ENCODE data around the gene TBX1.

TBX1 gene

GRCh38 chr22:19793661-19794310, 33.2 kb downstream of the TBX1 start:
- no peak for DNase-seq (ENCODE audit: low read depth in 1 of 2, low spot score in 1 of 2)
- no peak for TF ChIP-seq POLR2AphosphoS5 (IDR thresholded peaks at IDR 0.05; ENCODE audit: low read depth)
- TF ChIP-seq, protein P1, sequence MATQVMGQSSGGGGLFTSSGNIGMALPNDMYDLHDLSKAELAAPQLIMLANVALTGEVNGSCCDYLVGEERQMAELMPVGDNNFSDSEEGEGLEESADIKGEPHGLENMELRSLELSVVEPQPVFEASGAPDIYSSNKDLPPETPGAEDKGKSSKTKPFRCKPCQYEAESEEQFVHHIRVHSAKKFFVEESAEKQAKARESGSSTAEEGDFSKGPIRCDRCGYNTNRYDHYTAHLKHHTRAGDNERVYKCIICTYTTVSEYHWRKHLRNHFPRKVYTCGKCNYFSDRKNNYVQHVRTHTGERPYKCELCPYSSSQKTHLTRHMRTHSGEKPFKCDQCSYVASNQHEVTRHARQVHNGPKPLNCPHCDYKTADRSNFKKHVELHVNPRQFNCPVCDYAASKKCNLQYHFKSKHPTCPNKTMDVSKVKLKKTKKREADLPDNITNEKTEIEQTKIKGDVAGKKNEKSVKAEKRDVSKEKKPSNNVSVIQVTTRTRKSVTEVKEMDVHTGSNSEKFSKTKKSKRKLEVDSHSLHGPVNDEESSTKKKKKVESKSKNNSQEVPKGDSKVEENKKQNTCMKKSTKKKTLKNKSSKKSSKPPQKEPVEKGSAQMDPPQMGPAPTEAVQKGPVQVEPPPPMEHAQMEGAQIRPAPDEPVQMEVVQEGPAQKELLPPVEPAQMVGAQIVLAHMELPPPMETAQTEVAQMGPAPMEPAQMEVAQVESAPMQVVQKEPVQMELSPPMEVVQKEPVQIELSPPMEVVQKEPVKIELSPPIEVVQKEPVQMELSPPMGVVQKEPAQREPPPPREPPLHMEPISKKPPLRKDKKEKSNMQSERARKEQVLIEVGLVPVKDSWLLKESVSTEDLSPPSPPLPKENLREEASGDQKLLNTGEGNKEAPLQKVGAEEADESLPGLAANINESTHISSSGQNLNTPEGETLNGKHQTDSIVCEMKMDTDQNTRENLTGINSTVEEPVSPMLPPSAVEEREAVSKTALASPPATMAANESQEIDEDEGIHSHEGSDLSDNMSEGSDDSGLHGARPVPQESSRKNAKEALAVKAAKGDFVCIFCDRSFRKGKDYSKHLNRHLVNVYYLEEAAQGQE (IDR thresholded peaks at IDR 0.05; ENCODE audit: insufficient replicate concordance, low read depth): no peak
- no peak for TF ChIP-seq SPI1 (IDR thresholded peaks at IDR 0.05; ENCODE audit: borderline replicate concordance, low read depth)
- no peak for TF ChIP-seq CTCF (IDR thresholded peaks at IDR 0.05; ENCODE audit: insufficient read depth, low read length)
- TF ChIP-seq GABPA (IDR thresholded peaks at IDR 0.05; ENCODE audit: low read depth): no peak
- Histone ChIP-seq H3K4me3 (replicated peaks; ENCODE audit: insufficient read depth, low read length) (no peak overlapping the region), H3K27ac (replicated peaks) (no peak overlapping the region), H3K27me3 (ENCODE audit: insufficient read depth, poor library complexity, severe bottlenecking) (no peaks in the 10 kb centered on the region)

- no peak overlapping the region for H3K4me3 ChIP-seq (replicated peaks; ENCODE audit: insufficient read depth, low read length)
- TF ChIP-seq GABPA (IDR thresholded peaks at IDR 0.05; ENCODE audit: low read depth) (no peak), POLR2AphosphoS5 (IDR thresholded peaks at IDR 0.05; ENCODE audit: low read depth) (no peak), CTCF (IDR thresholded peaks at IDR 0.05; ENCODE audit: insufficient read depth, low read length) (no peak), SPI1 (IDR thresholded peaks at IDR 0.05; ENCODE audit: borderline replicate concordance, low read depth) (no peak)
- TF ChIP-seq, protein P1 (IDR thresholded peaks at IDR 0.05; ENCODE audit: insufficient replicate concordance, low read depth): no peak
- no peak for DNase-seq (ENCODE audit: low read depth in 1 of 2, low spot score in 1 of 2)
- no peaks in the 10 kb centered on the region for H3K27me3 ChIP-seq (ENCODE audit: insufficient read depth, poor library complexity, severe bottlenecking)
- H3K27ac ChIP-seq (replicated peaks): no peak overlapping the region
Measured at GRCh38 chr22:19795617-19796008, 35.0 kb downstream of the TBX1 start.

- no peak for DNase-seq (ENCODE audit: low read depth in 1 of 2, low spot score in 1 of 2)
- Histone ChIP-seq H3K27ac (replicated peaks) (no peak overlapping the region), H3K27me3 (ENCODE audit: insufficient read depth, poor library complexity, severe bottlenecking) (no peaks in the 10 kb centered on the region), H3K4me3 (replicated peaks; ENCODE audit: insufficient read depth, low read length) (no peak overlapping the region)
- TF ChIP-seq GABPA (IDR thresholded peaks at IDR 0.05; ENCODE audit: low read depth): no peak
- no peak for TF ChIP-seq CTCF (IDR thresholded peaks at IDR 0.05; ENCODE audit: insufficient read depth, low read length)
- TF ChIP-seq, protein P1 (IDR thresholded peaks at IDR 0.05; ENCODE audit: insufficient replicate concordance, low read depth): no peak
- TF ChIP-seq SPI1 (IDR thresholded peaks at IDR 0.05; ENCODE audit: borderline replicate concordance, low read depth): no peak
- no peak for TF ChIP-seq POLR2AphosphoS5 (IDR thresholded peaks at IDR 0.05; ENCODE audit: low read depth)
Measured at GRCh38 chr22:19796160-19796559, 35.6 kb downstream of the TBX1 start.

Measured in HL-60 (cell line).